Cardiac fibroblast (primary cell): ENCODE measurements around the gene WDR33.

Experiments used
- DNase-seq, 2 donors: peaks; one replicate each; pipeline versions ENCODE4 v3.0.0 to v3.0.0-alpha.2; 2010; ENCODE audit warnings: low read depth in 2 of 2
- H3K4me3 ChIP-seq, 2 donors: replicated peaks in 1 of 2; 1 replicate in 1 of 2; 2 replicates in 1 of 2; pipeline ENCODE4 v1.5.1; 2011; ENCODE audit warnings: low read depth in 2 of 2, low read length in 2 of 2, mild to moderate bottlenecking in 2 of 2, moderate library complexity in 1 of 2
- CTCF ChIP-seq: IDR thresholded peaks from one replicate; pipeline ENCODE4 v1.5.1; 2011; ENCODE audit warnings: low read depth, mild to moderate bottlenecking, low read length, inconsistent platforms

Gene WDR33

GRCh38 chr2:127719301-127720218, 91.4 kb downstream of the WDR33 start:
- TF ChIP-seq CTCF: no peak
- DNase-seq: no peak
- no peak overlapping the region for H3K4me3 ChIP-seq

DNA sequence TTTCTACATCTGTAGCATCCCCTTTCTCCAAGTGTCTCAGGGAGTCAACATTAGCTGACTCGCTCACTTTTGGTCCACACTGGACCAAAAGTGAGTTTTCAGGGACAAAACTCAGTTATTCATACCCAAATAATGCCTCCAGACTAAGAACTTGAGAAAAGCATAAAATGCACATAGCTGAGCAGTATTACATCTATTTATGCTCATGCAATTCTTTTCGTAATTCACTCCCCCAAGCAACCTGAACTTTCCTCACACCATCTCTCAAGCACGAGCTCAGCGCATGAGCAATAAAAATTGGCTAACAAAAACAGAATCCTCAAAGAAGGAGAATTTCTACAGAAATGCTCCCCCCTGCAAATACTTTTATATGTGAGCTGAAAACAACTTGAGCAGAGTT, 92.7 kb downstream of the WDR33 start:
- DNase-seq: no peak
- TF ChIP-seq CTCF: no peak
- no peak overlapping the region for H3K4me3 ChIP-seq

GRCh38 chr2:127715778-127716449, 95.1 kb downstream of the WDR33 start:
- TF ChIP-seq CTCF: no peak
- H3K4me3 ChIP-seq: no peak overlapping the region
- no peak for DNase-seq

- H3K4me3 ChIP-seq: no peak overlapping the region
- TF ChIP-seq CTCF: no peak
- DNase-seq: no peak
Measured at GRCh38 chr2:127713562-127713961, 97.4 kb downstream of the WDR33 start.

GRCh38 chr2:127712999-127713398, 98.0 kb downstream of the WDR33 start:
- no peak for TF ChIP-seq CTCF
- no peak overlapping the region for H3K4me3 ChIP-seq
- no peak for DNase-seq

DNA sequence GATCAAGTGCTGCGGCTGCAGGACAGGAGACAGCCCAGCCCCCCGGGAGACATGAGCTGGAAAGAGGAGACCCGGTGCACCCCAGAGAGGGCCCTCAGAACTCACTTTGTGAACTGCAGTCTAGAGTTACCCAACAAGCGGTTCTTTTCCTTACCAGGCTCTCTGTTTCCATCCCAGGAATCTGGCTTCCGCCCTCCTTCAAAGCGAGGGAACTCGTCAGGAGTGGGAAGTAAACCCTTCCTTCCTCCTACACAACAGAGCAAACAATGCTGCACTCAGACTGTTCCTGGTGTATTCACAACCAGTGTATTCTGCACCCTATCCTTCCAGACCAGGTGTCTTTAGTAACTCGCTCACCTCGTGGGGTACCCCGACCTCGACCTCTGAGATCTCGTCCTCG, 101.6 kb downstream of the WDR33 start:
- TF ChIP-seq CTCF: no peak
- no peak overlapping the region for H3K4me3 ChIP-seq
- DNase-seq: no peak
